Stimulated activated naive CD8-positive, alpha-beta T cell treated with anti-CD3 and anti-CD28 coated beads, Interleukin-15, amount 100 ng/mL, for 72 hours (primary cell): ENCODE data around the gene ZNF423.

ENCODE experiments used
- ATAC-seq: fragments of 150-1000 bp; cut with Tn5 transposase; 2 replicates; pipeline ENCODE4 v1.10.0; 2021; ENCODE audit warnings: mild to moderate bottlenecking, moderate library complexity
- DNase-seq, 2 donors: peaks; one replicate each; pipeline ENCODE4 v3.0.0; 2021 to 2022
- H3K27ac Mint-ChIP-seq, 2 donors: one replicate each; pipeline ENCODE4 v1.8.0; 2022; ENCODE audit warnings: mild to moderate bottlenecking in 2 of 2, mixed read lengths in 2 of 2, moderate library complexity in 2 of 2
- H3K27me3 Mint-ChIP-seq: one replicate; pipeline ENCODE4 v1.8.0; 2022; ENCODE audit warnings: mixed read lengths
- H3K4me1 Mint-ChIP-seq: one replicate; pipeline ENCODE4 v1.8.0; 2022; ENCODE audit warnings: mild to moderate bottlenecking, mixed read lengths
- H3K4me3 Mint-ChIP-seq, 2 donors: one replicate each; pipeline ENCODE4 v1.8.0; 2022; ENCODE audit warnings: mild to moderate bottlenecking in 2 of 2, mixed read lengths in 2 of 2, moderate library complexity in 1 of 2
- H3K9me3 Mint-ChIP-seq, 2 donors: one replicate each; pipeline ENCODE4 v1.8.0; 2022; ENCODE audit warnings: mixed read lengths in 2 of 2

The ZNF423 gene

GRCh38 chr16:49839017-49839825 lies 16.7 kb downstream of the ZNF423 start:
- H3K27me3 Mint-ChIP-seq = peaks cover 54% of the 10 kb centered on the region
- no peaks in the 10 kb centered on the region for H3K9me3 Mint-ChIP-seq
- H3K4me1 Mint-ChIP-seq = no peaks in the 10 kb centered on the region
- ATAC-seq (no peak), DNase-seq (no peak)
- no peak overlapping the region for H3K4me3 Mint-ChIP-seq
- H3K27ac Mint-ChIP-seq = no peak overlapping the region

- no peak overlapping the region for H3K27ac Mint-ChIP-seq
Observed at GRCh38 chr16:49838441-49839016, 17.4 kb downstream of the ZNF423 start.

GRCh38 chr16:49837688-49838410 lies 18.1 kb downstream of the ZNF423 start:
- no peaks in the 10 kb centered on the region for H3K4me1 Mint-ChIP-seq
- no peaks in the 10 kb centered on the region for H3K9me3 Mint-ChIP-seq
- H3K4me3 Mint-ChIP-seq = no peak overlapping the region
- peaks cover 47% of the 10 kb centered on the region for H3K27me3 Mint-ChIP-seq
- ATAC-seq = no peak
- H3K27ac Mint-ChIP-seq = no peak overlapping the region
- DNase-seq = no peak

More at GRCh38 chr16:49838441-49839016, 17.4 kb downstream of the ZNF423 start:
- ATAC-seq (no peak), DNase-seq (no peak)
- Mint-ChIP-seq H3K4me3 (no peak overlapping the region), H3K4me1 (no peaks in the 10 kb centered on the region), H3K9me3 (no peaks in the 10 kb centered on the region), H3K27me3 (peaks cover 49% of the 10 kb centered on the region)

- Mint-ChIP-seq H3K27me3 (peaks cover 43% of the 10 kb centered on the region), H3K9me3 (no peaks in the 10 kb centered on the region), H3K4me3 (no peak overlapping the region), H3K27ac (peak overlapping the region in 1 of 2 donors; percentile 20), H3K4me1 (no peaks in the 10 kb centered on the region)
- ATAC-seq (no peak), DNase-seq (no peak)
Observed at GRCh38 chr16:49836668-49837067, 19.2 kb downstream of the ZNF423 start.

GRCh38 chr16:49836218-49836617 lies 19.7 kb downstream of the ZNF423 start:
- no peak for DNase-seq
- Mint-ChIP-seq H3K9me3 (no peaks in the 10 kb centered on the region), H3K27me3 (peaks cover 39% of the 10 kb centered on the region), H3K4me1 (no peaks in the 10 kb centered on the region), H3K4me3 (no peak overlapping the region), H3K27ac (no peak overlapping the region)
- ATAC-seq = no peak

GRCh38 chr16:49835161-49835777 lies 20.6 kb downstream of the ZNF423 start:
- Mint-ChIP-seq H3K9me3 (no peaks in the 10 kb centered on the region), H3K4me3 (no peak overlapping the region), H3K4me1 (no peaks in the 10 kb centered on the region), H3K27me3 (peaks cover 30% of the 10 kb centered on the region), H3K27ac (no peak overlapping the region)
- DNase-seq = no peak
- ATAC-seq = peak; percentile 5

GRCh38 chr16:49834531-49835151 lies 21.3 kb downstream of the ZNF423 start:
- no peak overlapping the region for H3K27ac Mint-ChIP-seq
- ATAC-seq = peak; percentile 33

GRCh38 chr16:49833796-49834530 lies 21.9 kb downstream of the ZNF423 start:
- ATAC-seq = no peak
- peaks cover 19% of the 10 kb centered on the region for H3K27me3 Mint-ChIP-seq
- H3K4me1 Mint-ChIP-seq = no peaks in the 10 kb centered on the region
- H3K4me3 Mint-ChIP-seq = no peak overlapping the region
- no peak for DNase-seq
- no peaks in the 10 kb centered on the region for H3K9me3 Mint-ChIP-seq
- H3K27ac Mint-ChIP-seq = peak overlapping the region in 1 of 2 donors; percentile 85

More at GRCh38 chr16:49834531-49835151, 21.3 kb downstream of the ZNF423 start:
- no peak overlapping the region for H3K4me3 Mint-ChIP-seq
- DNase-seq = no peak
- peaks cover 24% of the 10 kb centered on the region for H3K27me3 Mint-ChIP-seq
- no peaks in the 10 kb centered on the region for H3K4me1 Mint-ChIP-seq
- H3K9me3 Mint-ChIP-seq = no peaks in the 10 kb centered on the region

- H3K4me3 Mint-ChIP-seq = no peak overlapping the region
- H3K9me3 Mint-ChIP-seq = no peaks in the 10 kb centered on the region
- no peak for DNase-seq
- no peak overlapping the region for H3K27ac Mint-ChIP-seq
- no peak for ATAC-seq
- H3K27me3 Mint-ChIP-seq = peaks cover 25% of the 10 kb centered on the region
- H3K4me1 Mint-ChIP-seq = no peaks in the 10 kb centered on the region
Observed at GRCh38 chr16:49833085-49833484, 22.8 kb downstream of the ZNF423 start.

GRCh38 chr16:49832177-49832576 lies 23.7 kb downstream of the ZNF423 start:
- no peak for DNase-seq
- no peak for ATAC-seq
- no peaks in the 10 kb centered on the region for H3K9me3 Mint-ChIP-seq
- peak overlapping the region in 1 of 2 donors; percentile 92 for H3K27ac Mint-ChIP-seq
- no peaks in the 10 kb centered on the region for H3K4me1 Mint-ChIP-seq
- H3K4me3 Mint-ChIP-seq = no peak overlapping the region
- H3K27me3 Mint-ChIP-seq = peaks cover 24% of the 10 kb centered on the region

GRCh38 chr16:49830873-49831272 lies 25.0 kb downstream of the ZNF423 start:
- Mint-ChIP-seq H3K27ac (no peak overlapping the region), H3K4me3 (no peak overlapping the region), H3K27me3 (peaks cover 21% of the 10 kb centered on the region), H3K9me3 (no peaks in the 10 kb centered on the region), H3K4me1 (no peaks in the 10 kb centered on the region)
- ATAC-seq = no peak
- DNase-seq = no peak

- Mint-ChIP-seq H3K27ac (peak overlapping the region in 1 of 2 donors; percentile 72), H3K9me3 (no peaks in the 10 kb centered on the region), H3K27me3 (peaks cover 26% of the 10 kb centered on the region), H3K4me3 (no peak overlapping the region), H3K4me1 (no peaks in the 10 kb centered on the region)
- no peak for DNase-seq
- no peak for ATAC-seq
Observed at GRCh38 chr16:49828533-49829267, 27.2 kb downstream of the ZNF423 start.

GRCh38 chr16:49827805-49828438 lies 28.0 kb downstream of the ZNF423 start:
- DNase-seq = no peak
- no peaks in the 10 kb centered on the region for H3K4me1 Mint-ChIP-seq
- no peaks in the 10 kb centered on the region for H3K9me3 Mint-ChIP-seq
- no peak for ATAC-seq
- peaks cover 26% of the 10 kb centered on the region for H3K27me3 Mint-ChIP-seq
- no peak overlapping the region for H3K4me3 Mint-ChIP-seq
- no peak overlapping the region for H3K27ac Mint-ChIP-seq

GRCh38 chr16:49826515-49826914 lies 29.4 kb downstream of the ZNF423 start:
- H3K4me1 Mint-ChIP-seq = no peaks in the 10 kb centered on the region
- H3K27ac Mint-ChIP-seq = no peak overlapping the region
- H3K9me3 Mint-ChIP-seq = no peaks in the 10 kb centered on the region
- no peak overlapping the region for H3K4me3 Mint-ChIP-seq
- DNase-seq (no peak), ATAC-seq (no peak)
- peaks cover 26% of the 10 kb centered on the region for H3K27me3 Mint-ChIP-seq
